OCI-LY7 (cell line): ENCODE data around the gene TBPL1.

Experiments used
- CTCF ChIP-seq: fragments of 200-600 bp; sonication (generic); conservative IDR thresholded peaks from 2 replicates; pipeline ENCODE4 v1.5.1; 2014; ENCODE audit warnings: mild to moderate bottlenecking, antibody characterized with exemption, low read length, moderate library complexity, mixed read lengths
- EZH2phosphoT487 ChIP-seq: fragments of 200-600 bp; sonication (generic); IDR thresholded peaks from 2 replicates; pipeline ENCODE4 v1.6.1; 2018; ENCODE audit warnings: low read depth, borderline replicate concordance, mild to moderate bottlenecking, mixed run types, antibody characterized with exemption, low read length, moderate library complexity, mixed read lengths

- TF ChIP-seq CTCF (no peak), EZH2phosphoT487 (no peak)
These were observed 62.9 kb downstream of the TBPL1 start for GRCh38 chr6:134015719-134016557.
